CD4-positive, alpha-beta T cell treated with Interleukin-4 for 4 hours (primary cell): Measurements from ENCODE around the gene GPR35.
"Not testable (repeated sequence)": the region's sequence is repeated elsewhere in the genome, so short reads cannot be mapped to it uniquely, and the experiment has no call there.

ENCODE experiments used
- DNase-seq: peaks from one replicate; pipeline ENCODE4 v3.0.0-alpha.2; 2020

The GPR35 gene

GRCh38 chr2:240663546-240664190, 38.4 kb downstream of the GPR35 start:
- DNase-seq: no peak

GRCh38 chr2:240664622-240665021, 39.3 kb downstream of the GPR35 start:
- DNase-seq: no peak

GRCh38 chr2:240670402-240670801, 45.1 kb downstream of the GPR35 start:
- DNase-seq: no peak

- no peak for DNase-seq
Measured at GRCh38 chr2:240670950-240671349, 45.7 kb downstream of the GPR35 start.

GRCh38 chr2:240672076-240672700, 46.9 kb downstream of the GPR35 start:
- no peak for DNase-seq

GRCh38 chr2:240672701-240673190, 47.5 kb downstream of the GPR35 start:
- DNase-seq: no peak

GRCh38 chr2:240674461-240675184, 49.3 kb downstream of the GPR35 start:
- DNase-seq: not testable (repeated sequence)

- DNase-seq: not testable (repeated sequence)
Measured at GRCh38 chr2:240675345-240675744, 50.1 kb downstream of the GPR35 start.

- DNase-seq: not testable (repeated sequence)
Measured at GRCh38 chr2:240678043-240678442, 52.8 kb downstream of the GPR35 start.

GRCh38 chr2:240678909-240679308, 53.6 kb downstream of the GPR35 start:
- DNase-seq: not testable (repeated sequence)

- DNase-seq: not testable (repeated sequence)
Measured at GRCh38 chr2:240680185-240680584, 54.9 kb downstream of the GPR35 start.
